ENCODE data around the gene C1QTNF8.
A peak's percentile ranks its signal among the peaks of the same experiment; 100 is the strongest.
"Not testable (repeated sequence)": the region's sequence is repeated elsewhere in the genome, so short reads cannot be mapped to it uniquely, and the experiment has no call there.

Gene C1QTNF8

GRCh38 chr16:1107731-1108130 lies 11.7 kb upstream of the C1QTNF8 start:
- no peak for DNase-seq

GRCh38 chr16:1107141-1107540 lies 11.1 kb upstream of the C1QTNF8 start:
- DNase-seq, result no peak

DNA sequence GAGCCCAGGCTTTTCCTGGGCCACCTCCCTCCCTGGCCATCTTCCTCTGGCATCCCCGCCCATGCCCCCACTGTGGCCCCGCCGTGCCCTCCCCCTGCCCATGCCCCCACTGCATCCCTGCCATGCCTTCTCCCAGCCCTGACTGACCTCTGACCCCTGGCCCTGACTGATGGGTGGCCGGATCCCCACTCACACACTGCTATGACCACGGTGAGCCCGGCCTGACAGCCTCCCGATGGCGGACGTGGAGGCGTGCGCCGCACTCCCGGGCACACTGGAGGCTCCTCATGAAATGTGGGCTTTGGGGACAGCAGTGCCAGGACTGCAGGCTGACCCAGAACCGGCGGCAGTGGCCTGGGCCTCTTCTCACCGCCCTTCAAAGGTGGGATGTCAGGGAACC lies 10.6 kb upstream of the C1QTNF8 start:
- no peak for DNase-seq

DNA sequence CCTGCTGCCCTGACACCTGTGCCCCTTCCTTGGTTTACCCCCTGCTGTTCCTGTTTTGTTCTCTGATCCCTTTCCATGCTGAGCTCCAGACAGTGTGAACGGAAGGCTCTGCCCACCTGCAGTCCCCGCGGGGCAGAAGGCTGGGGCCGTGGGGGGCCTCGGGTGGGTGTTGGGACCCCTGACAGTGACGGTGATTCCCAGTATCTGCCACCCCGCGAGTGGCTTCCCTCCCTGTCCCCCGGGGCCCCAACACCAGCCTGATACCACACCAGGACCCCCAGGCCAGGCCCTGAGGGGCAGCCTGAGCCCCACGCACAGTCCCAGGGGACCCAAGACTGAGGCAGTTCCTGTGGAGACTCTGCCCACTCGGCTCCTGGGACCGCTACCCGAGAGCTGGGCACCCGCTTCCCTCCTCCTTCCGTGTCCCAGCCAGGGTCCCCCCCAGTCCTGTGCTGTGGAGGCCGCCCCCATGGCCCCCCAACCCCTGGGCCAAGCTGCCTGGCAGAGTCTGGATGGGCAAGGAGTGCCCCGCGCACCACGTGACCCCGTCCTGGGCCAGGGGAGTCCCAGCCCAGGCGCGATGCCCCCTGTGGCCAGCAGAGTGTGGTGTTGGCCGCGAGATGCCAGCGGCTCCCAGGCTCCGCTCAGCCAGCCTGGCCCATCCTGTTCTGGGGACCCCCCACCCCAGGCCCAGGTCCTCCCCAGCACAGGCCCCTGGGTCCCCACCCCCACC lies 10.0 kb upstream of the C1QTNF8 start:
- peak; percentile 14 for DNase-seq

DNA sequence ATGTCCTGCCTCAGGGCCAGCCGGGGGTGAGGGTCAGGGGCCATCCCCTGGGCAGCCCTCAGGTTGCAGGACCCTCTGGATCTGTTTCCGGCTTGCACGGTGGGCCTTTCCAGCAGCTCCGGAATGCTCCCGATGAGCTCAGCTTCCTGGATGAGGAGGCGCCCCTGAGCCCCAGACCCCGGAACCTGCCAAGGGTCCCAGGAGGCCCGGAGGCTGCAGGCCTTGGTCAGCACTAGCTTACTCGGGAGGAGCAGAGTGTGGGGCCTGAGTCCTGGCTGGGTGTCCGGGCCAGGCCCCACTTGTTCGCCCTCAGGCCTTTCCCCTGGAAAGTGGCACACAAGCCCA lies 7.6 kb upstream of the C1QTNF8 start:
- DNase-seq, result no peak

- DNase-seq, result peak; percentile 73
Measured at GRCh38 chr16:1102921-1103635, 7.0 kb upstream of the C1QTNF8 start.

DNA sequence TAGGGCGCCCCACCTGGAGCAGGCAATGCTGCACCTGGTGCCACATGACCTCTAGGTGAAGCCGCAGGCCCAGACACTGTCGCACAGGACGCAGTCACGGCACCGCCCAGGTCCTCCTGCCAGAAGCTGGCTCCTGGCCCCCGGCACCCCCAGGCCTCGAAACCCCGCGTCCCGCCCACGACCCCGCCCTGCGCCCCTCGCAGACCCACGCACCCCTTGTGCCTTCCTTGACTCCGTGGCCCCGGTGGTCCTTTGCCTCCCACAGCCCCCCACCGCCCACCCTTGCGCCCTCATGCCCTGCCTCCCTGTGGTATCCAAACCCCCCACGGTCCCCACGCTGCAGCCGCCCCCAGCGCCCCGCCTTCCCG lies 6.3 kb upstream of the C1QTNF8 start:
- no peak for DNase-seq

- DNase-seq, result no peak
Measured at GRCh38 chr16:1101573-1102332, 5.7 kb upstream of the C1QTNF8 start.

DNA sequence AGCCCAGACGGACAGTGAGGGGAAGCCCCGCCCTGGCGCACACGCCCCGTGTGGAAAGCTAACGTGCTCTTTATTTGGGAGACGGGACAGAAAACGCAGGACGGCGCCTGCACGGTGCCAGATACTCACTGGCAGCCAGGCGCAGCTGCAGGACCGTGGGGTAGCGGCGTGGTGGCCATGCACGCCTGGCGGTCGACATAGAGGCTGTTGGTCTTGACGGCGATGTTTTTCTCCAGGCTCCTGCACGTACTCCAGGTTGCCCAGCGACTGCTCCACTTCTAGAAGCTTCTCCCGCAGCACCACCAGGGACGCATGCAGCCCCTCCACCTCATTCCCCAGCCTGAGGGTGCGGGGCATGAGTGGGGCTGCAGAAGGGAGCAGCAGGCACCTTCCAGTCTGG lies 5.1 kb upstream of the C1QTNF8 start:
- no peak for DNase-seq

DNA sequence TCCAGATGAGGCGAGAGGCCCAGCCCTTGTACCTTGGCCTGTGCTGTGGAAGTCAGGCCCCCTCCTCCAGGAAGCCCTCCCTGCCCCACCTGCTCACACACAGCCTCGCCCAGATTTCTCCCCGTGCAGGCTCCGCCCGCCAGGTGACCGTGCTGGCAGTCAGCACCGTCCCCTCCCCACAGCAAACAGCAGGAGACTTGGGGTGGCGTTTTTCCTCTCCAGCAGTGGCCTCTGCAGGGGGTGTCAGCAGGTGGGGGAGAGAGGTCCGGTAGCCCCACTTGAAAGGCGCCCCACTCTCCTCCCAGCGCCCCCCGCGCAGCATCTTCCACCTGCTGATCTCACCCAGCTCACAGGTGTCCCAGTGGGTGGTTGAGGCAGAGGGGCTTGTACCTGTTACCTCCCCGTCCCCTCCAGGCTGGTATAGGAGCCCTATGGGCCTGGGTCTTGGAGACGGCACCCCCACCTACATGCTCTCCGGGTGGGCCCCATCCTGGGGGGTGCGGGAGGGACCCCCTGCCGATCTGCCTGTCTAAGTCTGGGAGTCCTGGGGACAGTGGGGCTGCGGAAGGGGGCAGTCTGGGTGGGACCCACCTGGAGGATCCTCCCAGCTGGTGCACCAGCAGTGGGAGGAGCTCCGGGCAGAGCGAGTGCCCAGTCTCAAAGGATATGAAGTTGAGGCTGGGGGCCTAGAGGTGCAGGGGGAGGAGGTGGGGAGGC lies 4.2 kb upstream of the C1QTNF8 start:
- no peak for DNase-seq

GRCh38 chr16:1099189-1100083 lies 3.4 kb upstream of the C1QTNF8 start:
- DNase-seq, result no peak

DNA sequence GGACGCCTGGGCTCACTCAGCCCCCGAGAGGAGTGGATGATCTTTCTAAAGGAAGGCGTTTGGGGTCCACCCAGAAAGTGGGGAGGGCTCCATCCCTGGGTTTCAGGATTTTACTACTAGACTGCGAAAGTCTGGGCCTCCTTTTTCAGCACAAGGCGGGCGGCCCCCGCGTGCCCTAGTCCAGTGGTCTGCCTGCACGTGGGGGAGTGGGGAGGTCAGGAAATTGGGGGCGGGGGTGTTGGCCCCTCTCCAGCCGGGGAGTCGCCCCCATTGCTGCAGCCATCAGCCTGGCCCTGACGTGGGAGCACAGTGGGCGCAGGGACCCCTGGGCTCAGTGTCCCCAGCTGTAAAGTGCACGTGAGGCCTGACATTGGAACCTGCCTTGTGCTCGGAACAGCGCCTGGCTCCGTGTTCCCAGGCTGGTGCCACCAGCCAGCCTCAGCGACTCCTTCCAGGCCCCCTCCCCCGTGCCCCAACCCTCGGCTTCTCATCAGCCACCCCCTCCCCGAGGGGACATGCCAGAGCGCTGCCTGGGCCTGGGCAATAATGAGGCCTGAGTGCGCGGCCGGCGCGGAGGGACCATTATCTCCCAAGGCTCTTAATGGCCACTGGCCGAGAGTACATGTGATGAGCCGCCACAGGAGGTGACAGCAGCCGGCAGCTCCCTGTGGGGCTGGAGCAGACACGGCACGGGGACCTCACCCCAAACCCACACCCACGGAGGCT lies 2.4 kb upstream of the C1QTNF8 start:
- no peak for DNase-seq

DNA sequence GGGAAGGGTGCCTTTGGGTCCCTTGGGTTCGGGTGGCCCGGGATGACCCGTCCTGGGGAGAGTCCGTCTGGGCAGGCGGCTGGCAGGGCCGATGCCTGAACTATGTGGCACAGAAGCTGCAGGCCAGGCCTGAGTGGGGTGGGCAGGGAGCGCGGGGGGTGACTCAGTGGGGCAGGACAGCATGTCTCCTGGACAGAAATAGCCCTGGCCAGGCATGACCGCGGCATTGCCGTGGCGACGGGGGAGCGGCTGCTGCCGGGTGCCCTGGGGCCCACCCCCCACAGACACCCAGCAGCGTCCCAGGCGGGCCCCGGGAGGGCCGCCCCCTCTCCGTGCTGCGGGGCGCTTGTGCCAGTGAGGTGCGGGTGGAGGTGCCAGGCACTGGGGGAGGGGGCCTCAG lies 1.8 kb upstream of the C1QTNF8 start:
- DNase-seq, result no peak

DNA sequence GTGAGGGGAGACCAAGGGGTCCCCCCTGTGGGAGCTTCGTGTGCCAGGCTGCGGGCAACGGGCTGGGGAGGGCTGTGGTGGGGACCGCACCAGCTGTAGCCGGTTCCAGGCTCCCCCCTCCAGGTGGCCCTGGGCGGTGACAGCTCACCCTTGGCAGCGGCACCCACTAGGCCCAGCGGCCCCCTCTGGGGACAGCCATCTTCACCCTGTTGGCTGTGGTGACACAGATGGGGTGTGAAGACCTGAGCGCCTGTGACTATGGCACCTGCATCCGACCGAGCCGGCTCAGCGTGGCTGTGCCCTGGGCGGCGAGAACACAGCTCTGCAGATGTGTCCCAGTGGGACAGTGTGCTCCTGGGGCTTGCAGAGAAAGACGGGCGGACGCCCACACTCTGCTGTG lies 1.1 kb upstream of the C1QTNF8 start:
- DNase-seq, result no peak

GRCh38 chr16:1095450-1096168 lies 435 bp downstream of the C1QTNF8 start:
- no peak for DNase-seq

GRCh38 chr16:1094601-1095449 lies 1.2 kb downstream of the C1QTNF8 start:
- no peak for DNase-seq

GRCh38 chr16:1094124-1094479 lies 1.9 kb downstream of the C1QTNF8 start:
- DNase-seq, result no peak

DNA sequence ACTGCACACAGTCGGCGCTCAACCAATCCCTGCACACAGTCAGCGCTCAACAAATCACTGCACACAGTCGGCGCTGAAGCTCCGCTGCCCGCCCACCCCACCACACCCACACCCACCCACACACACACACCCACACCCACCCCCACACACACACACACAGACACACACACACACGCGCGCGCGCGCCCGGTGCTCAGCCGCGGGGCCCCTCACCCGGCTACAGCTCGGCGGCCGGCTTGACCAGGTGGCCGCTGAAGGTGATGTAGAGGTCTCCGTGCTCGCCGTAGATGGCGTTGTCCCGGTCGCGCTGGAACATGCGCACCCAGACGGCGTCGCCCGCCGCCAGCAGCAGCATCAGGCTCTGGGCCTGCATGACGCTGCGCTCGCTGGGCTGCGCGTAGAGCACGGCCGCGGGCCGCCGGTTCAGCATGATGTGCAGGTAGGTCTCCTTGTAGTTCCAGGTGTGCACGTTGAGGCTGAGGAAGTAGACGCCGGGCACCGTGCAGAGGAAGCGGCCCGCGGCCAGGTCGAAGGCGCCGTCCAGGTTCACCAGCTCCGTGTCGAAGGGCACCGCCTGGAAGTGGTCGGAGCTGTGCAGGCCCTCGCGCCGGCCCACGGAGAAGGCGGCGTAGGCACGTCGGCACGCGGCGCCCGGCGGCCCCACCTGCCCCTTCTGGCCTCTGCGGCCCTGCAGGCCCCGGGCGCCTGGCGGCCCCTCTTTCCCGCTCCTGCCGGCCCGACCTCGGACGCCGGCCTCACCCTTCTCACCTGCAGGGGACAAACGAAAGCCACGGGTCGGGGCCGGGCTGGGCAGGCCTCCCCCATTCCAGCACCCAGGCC lies 2.5 kb downstream of the C1QTNF8 start:
- no peak for DNase-seq

- DNase-seq, result not testable (repeated sequence)
Measured at GRCh38 chr16:1092685-1093283, 3.3 kb downstream of the C1QTNF8 start.
